Measurements from ENCODE around the gene WHRN.
A peak's percentile ranks its signal among the peaks of the same experiment; 100 is the strongest.

WHRN gene

DNA sequence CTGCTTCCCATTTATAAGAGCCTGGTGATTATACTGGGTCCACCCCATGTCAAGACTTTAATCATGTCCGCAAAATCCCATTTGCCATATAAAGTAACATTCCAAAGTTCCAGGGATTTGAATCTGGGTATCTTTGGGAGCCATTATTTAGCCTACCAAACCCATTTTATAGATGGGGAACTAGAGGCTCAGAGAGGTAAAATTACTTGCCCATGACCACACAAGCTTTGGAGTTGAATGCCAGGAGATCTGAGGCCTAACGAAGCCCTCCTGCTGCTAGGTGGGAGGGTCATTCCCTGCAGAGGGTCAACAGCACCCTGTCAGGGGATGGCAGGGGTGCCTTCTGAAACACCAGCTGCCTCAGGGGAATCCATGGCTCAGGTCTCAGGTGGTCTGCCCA is 104.5 kb downstream of the WHRN start:
- DNase-seq (ENCODE audit: low read depth): no peak
- no peak overlapping the region for H3K4me3 ChIP-seq (ENCODE audit: low read depth, low read length)
- TF ChIP-seq, protein P1, sequence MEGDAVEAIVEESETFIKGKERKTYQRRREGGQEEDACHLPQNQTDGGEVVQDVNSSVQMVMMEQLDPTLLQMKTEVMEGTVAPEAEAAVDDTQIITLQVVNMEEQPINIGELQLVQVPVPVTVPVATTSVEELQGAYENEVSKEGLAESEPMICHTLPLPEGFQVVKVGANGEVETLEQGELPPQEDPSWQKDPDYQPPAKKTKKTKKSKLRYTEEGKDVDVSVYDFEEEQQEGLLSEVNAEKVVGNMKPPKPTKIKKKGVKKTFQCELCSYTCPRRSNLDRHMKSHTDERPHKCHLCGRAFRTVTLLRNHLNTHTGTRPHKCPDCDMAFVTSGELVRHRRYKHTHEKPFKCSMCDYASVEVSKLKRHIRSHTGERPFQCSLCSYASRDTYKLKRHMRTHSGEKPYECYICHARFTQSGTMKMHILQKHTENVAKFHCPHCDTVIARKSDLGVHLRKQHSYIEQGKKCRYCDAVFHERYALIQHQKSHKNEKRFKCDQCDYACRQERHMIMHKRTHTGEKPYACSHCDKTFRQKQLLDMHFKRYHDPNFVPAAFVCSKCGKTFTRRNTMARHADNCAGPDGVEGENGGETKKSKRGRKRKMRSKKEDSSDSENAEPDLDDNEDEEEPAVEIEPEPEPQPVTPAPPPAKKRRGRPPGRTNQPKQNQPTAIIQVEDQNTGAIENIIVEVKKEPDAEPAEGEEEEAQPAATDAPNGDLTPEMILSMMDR (IDR thresholded peaks at IDR 0.05; ENCODE audit: insufficient read depth, low read depth, low read length, missing control alignments): no peak

DNA sequence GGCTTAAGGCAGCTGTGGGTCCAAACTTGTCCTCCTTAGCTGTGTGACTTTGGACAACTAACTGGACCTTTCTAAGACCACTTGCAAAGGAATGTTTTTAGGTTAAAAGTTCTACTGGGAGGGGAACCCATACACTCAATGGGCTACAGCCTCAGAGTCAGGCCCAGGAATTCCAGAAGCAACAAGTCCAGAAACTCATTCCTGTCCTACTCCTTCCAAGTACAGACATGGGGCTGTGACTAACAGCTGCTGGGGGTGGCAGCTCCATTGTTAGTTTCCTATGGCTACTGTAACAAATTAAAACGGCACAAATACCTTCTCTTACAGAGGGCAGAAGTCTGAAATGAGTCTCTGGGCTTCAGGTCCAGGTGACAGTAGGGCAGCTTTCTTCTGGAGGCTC is 105.1 kb downstream of the WHRN start:
- H3K4me3 ChIP-seq (ENCODE audit: low read depth, low read length): no peak overlapping the region

DNA sequence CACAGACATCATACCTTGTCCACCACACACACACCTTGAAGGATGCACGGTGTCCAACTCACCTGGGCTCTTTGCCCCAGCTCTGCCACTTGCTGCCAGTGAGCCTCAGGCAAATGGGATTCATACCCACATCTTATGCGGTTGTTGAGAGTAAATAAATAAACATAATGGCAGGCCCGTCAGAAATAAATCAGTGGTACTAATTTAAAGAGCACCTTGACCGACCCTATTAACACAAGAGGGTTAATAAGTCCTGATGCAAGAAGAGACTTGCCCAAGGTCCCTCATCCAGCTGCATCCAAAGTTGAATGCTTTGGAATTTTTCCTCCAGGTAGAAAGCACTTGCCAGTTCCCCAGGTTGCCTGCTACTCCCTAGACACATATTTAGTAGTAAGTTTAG is 105.9 kb downstream of the WHRN start:
- TF ChIP-seq, protein P1 (IDR thresholded peaks at IDR 0.05; ENCODE audit: insufficient read depth, low read depth, low read length, missing control alignments): no peak
- no peak for DNase-seq (ENCODE audit: low read depth)
- no peak overlapping the region for H3K4me3 ChIP-seq (ENCODE audit: low read depth, low read length)

More for the DNA sequence above, 105.1 kb downstream of the WHRN start:
- TF ChIP-seq, protein P1 (IDR thresholded peaks at IDR 0.05; ENCODE audit: insufficient read depth, low read depth, low read length, missing control alignments): no peak
- DNase-seq (ENCODE audit: low read depth): no peak

DNA sequence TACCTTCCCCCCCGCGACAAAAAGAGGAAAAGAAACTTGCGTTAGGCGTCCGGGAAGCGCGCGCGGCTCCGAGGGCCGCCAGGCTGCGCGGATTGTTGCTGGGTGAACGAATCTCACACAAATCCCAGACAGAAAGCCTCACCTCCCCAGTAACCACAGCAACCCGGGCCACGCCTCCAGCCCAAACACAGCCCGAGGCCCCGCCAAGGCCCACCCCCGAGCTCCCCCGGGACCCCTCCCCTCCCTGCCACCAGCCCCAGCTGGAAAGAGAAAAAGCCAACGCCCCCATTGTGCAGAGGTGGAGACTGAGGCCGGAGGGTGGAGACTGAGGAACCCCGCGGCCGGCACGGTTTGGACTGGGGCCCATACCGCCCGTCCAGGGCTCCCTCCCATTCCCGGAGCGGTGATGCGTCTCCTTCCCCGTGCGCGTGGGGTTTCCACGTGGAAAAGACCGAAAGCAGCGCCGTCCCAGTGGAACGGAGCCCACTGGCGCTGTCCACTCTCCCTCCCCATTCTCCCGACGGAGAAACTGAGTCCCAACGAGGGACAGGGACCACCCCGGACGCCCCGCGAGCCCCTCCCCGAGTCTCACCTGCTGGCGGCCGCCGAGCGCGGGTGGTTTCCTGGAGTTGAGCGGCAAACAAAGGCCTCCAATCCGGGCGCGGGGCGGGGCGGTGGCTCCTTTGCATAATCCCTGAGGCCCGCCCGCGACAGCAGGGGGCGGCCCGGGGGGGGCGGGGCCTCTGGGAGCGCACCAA is 107.2 kb downstream of the WHRN start:
- peak overlapping the region; percentile 91 for H3K4me3 ChIP-seq (ENCODE audit: low read depth, low read length)
- DNase-seq (ENCODE audit: low read depth): peak; percentile 96
- TF ChIP-seq, protein P1 (IDR thresholded peaks at IDR 0.05; ENCODE audit: insufficient read depth, low read depth, low read length, missing control alignments): no peak

DNA sequence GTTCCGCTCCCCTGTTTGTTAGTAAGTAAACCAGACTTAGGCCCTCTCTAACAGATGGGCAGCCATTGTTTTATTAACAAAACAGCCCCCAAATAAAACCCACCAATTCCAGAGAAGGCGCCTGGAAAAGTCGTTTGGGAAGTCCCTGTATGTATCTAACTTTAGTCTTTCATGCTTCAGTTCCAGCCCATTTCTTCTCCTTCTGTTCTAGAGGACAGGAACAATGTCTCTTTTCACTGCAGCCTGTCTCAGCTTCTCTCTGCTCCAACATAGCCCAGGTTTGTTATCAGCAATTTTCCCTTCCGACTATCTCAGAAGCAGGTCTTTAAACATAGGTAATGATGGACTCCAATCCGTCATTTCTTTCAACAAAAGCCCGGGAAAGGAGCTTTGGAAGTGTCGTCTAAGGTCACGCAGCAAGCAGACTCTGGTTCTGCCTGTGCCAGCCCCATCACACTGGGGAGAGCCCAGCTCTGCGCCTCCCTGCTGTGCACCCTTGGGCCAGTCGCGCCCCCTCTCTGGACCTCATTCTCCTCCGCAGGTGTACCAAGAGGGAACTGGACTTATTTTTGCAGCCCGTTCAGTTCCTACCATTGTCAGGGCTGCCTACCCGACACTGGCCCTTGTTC is 107.9 kb downstream of the WHRN start:
- TF ChIP-seq, protein P1 (IDR thresholded peaks at IDR 0.05; ENCODE audit: insufficient read depth, low read depth, low read length, missing control alignments): no peak
- peak overlapping the region; percentile 91 for H3K4me3 ChIP-seq (ENCODE audit: low read depth, low read length)
- no peak for DNase-seq (ENCODE audit: low read depth)

DNA sequence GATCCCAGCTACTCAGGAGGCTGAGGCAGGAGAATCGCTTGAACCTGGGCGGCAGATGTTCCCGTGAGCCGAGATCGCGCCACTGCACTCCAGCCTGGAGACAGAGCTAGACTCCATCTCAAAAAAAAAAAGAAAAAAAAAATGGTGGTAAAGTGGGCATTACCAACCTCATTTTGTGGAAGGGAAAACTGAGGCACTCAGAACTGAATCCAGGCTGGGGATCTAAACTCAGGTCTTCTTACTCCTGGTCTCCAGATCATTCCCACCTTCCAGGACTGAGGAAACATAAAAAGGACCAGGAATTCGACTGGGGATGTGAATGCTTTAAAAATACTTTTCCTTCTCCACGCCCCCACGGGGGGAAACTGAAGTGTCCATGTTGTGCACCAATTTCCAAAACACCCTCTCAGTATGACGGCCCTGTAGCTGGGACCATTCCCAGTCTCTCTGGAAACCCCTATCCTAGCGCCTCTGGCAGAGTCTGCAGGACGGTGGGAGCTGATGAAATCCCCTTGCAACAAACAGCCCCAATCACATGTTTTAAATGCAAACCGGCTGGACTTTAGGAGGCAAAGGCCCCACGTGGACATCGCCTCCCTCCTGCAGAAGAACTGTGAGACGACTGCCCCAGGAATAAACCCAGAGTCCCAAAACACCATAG is 108.6 kb downstream of the WHRN start:
- no peak for DNase-seq (ENCODE audit: low read depth)
- TF ChIP-seq, protein P1 (IDR thresholded peaks at IDR 0.05; ENCODE audit: insufficient read depth, low read depth, low read length, missing control alignments): no peak
- peak overlapping the region; percentile 91 for H3K4me3 ChIP-seq (ENCODE audit: low read depth, low read length)

Data from GM12865 (cell line).